Tibial artery (tissue), 4 donors: Measurements from ENCODE around the gene CGNL1.

Experiments
- DNase-seq, 2 donors: peaks; one replicate each; pipeline ENCODE4 v3.0.0-alpha.2; 2019
- H3K27ac ChIP-seq, 2 donors: fragments of 200-600 bp; sonication (generic) in 1 of 2; 1 replicate in 1 of 2; 2 replicates in 1 of 2; pipeline ENCODE4 v1.5.1; 2018 to 2019; ENCODE audit warnings: mild to moderate bottlenecking in 1 of 2
- H3K27me3 ChIP-seq, 2 donors: fragments of 200-600 bp; sonication (generic) in 1 of 2; one replicate each; pipeline versions ENCODE4 v1.5.1 to v1.6.0; 2016 to 2019
- H3K36me3 ChIP-seq, 3 donors: fragments of 200-600 bp; sonication (generic) in 2 of 3; one replicate each; pipeline ENCODE4 v1.5.1; 2016 to 2019; ENCODE audit warnings: mild to moderate bottlenecking in 2 of 3
- H3K4me1 ChIP-seq, 4 donors: fragments of 200-600 bp; sonication (generic) in 2 of 4; 1 replicate in 3 of 4; 2 replicates in 1 of 4; pipeline ENCODE4 v1.5.1; 2016 to 2019
- H3K4me3 ChIP-seq, 2 donors: fragments of 200-600 bp; sonication (generic) in 1 of 2; 1 replicate in 1 of 2; 2 replicates in 1 of 2; pipeline ENCODE4 v1.5.1; 2018 to 2019; ENCODE audit warnings: mild to moderate bottlenecking in 2 of 2
- H3K9me3 ChIP-seq, 3 donors: fragments of 200-600 bp; sonication (generic) in 1 of 3; one replicate each; pipeline ENCODE4 v1.5.1; 2016 to 2019
- intact Hi-C: fragments of 100-400 bp; cut with DNase I; formaldehyde crosslinking; loops from one replicate; pipeline ENCODE4 v1.15.0; 2023; ENCODE audit warnings: low total_unique reads
- TF ChIP-seq, protein P1 (sequence below), 2 experiments: fragments of 200-600 bp in 1 of 2; fragments of 450-650 bp in 1 of 2; IDR thresholded peaks; one replicate each; pipeline ENCODE4 v1.5.1; 2017 to 2019; ENCODE audit warnings: antibody characterized with exemption in 2 of 2, mild to moderate bottlenecking in 1 of 2, moderate library complexity in 1 of 2

CGNL1 gene

DNA sequence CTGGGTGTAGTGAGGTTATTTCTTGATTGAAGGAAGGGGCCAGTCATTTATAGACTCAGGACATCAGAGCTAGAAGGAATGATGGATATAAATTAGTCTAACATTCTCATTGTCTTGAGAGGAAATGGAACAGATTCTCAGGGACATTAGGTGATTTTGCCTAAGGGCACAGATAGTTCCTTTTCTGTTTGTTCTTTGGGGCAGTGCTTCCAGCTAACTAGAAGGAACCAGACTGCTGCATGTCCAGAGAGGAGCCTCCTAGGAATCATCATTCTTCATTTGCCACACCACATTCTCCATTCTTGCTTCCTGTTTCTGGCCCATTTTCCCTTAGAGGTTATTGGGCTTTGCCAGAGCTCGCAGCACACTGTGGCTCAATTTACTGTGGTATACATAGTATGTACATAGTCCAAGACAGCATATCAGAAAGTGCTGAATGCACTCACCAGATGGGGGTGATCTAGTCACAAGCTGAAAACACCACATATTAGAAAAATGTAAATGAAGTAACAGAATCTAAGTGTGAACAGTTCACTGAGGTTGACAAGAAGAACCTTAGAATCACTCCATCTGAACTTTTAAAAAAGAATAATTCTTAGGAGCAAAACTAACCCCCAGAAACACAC, 152.7 kb downstream of the CGNL1 start:
- intact Hi-C loops = loop anchor here (5.0 kb wide), 2 partner anchors 187 to 382 kb away; no protein-coding TSS in a partner anchor

DNA sequence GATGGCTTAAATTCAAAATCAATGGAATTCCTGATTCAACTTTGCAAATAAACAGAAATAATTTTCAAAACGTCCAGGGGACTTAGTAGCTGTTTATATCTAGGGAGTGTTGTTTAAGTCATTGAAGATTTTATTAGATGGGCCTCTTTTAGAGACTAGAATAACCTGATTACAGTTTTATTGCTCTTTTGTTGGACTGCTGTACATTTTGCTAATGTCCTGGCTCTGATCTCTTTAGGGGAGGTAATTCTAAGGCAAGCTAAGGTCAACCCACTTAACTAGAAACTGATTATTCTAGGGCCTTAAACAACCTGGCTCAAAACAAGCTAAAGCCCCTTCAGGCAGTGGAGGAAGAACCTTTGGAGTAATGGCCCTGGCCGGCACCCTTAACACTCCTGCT, 153.4 kb downstream of the CGNL1 start:
- no peak for DNase-seq
- Histone ChIP-seq H3K36me3 (no peaks in the 10 kb centered on the region), H3K4me1 (peaks cover 0 to 7% (median 3%) of the 10 kb centered on the region in 4 donors), H3K27ac (no peak overlapping the region), H3K9me3 (no peaks in the 10 kb centered on the region), H3K4me3 (no peak overlapping the region), H3K27me3 (no peaks in the 10 kb centered on the region)
- TF ChIP-seq, protein P1, sequence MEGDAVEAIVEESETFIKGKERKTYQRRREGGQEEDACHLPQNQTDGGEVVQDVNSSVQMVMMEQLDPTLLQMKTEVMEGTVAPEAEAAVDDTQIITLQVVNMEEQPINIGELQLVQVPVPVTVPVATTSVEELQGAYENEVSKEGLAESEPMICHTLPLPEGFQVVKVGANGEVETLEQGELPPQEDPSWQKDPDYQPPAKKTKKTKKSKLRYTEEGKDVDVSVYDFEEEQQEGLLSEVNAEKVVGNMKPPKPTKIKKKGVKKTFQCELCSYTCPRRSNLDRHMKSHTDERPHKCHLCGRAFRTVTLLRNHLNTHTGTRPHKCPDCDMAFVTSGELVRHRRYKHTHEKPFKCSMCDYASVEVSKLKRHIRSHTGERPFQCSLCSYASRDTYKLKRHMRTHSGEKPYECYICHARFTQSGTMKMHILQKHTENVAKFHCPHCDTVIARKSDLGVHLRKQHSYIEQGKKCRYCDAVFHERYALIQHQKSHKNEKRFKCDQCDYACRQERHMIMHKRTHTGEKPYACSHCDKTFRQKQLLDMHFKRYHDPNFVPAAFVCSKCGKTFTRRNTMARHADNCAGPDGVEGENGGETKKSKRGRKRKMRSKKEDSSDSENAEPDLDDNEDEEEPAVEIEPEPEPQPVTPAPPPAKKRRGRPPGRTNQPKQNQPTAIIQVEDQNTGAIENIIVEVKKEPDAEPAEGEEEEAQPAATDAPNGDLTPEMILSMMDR (IDR thresholded peaks at IDR 0.05) = no peak
- intact Hi-C loops = loop anchor here (5.0 kb wide), 2 partner anchors 187 to 382 kb away; no protein-coding TSS in a partner anchor

More for the DNA sequence above, 152.7 kb downstream of the CGNL1 start:
- Histone ChIP-seq H3K4me3 (no peak overlapping the region), H3K9me3 (no peaks in the 10 kb centered on the region), H3K27ac (no peak overlapping the region), H3K27me3 (no peaks in the 10 kb centered on the region), H3K4me1 (peaks cover 0 to 1% (median 0%) of the 10 kb centered on the region in 4 donors), H3K36me3 (no peaks in the 10 kb centered on the region)
- TF ChIP-seq, protein P1 (IDR thresholded peaks at IDR 0.05) = no peak
- no peak for DNase-seq

DNA sequence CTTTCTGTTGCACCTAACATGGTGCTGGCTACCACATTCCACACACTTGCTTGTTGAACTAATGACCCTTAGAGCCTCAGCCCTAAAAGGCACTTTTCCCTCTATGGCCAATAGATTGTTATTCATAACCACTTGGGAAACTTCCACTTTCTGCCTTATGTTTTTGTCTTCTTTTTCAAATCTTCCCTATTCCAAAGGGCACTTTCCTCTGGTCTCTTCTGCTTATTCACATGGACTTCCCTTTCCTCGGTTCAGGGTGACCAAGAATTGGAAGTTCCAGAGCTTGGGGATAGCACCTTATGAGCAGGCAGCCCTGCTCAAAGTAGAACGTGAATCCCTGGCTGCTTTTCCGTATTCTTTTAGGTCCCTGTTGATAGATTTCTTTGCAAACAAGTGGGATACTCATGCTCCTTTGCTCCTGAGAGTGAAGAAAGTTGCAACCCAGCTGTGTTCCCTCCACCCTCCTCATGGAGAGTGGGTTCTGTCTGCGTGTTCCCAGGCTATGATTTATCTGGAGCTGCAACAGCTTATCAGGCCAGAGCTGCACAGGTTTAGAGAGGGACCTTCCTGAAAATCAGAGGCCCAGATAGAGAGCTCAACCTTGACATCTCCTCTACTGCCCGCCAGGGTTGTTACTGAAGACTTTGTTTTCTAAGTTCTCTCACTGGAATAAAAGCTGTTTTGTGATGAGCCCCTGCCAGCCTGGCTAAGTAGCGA, 156.6 kb downstream of the CGNL1 start:
- peaks cover 0 to 22% (median 15%) of the 10 kb centered on the region in 4 donors for H3K4me1 ChIP-seq
- intact Hi-C loops = no loop called here
- no peak overlapping the region for H3K4me3 ChIP-seq
- no peaks in the 10 kb centered on the region for H3K36me3 ChIP-seq
- DNase-seq = no peak
- H3K27ac ChIP-seq = no peak overlapping the region
- no peaks in the 10 kb centered on the region for H3K9me3 ChIP-seq
- TF ChIP-seq, protein P1 (IDR thresholded peaks at IDR 0.05) = no peak
- H3K27me3 ChIP-seq = no peaks in the 10 kb centered on the region

DNA sequence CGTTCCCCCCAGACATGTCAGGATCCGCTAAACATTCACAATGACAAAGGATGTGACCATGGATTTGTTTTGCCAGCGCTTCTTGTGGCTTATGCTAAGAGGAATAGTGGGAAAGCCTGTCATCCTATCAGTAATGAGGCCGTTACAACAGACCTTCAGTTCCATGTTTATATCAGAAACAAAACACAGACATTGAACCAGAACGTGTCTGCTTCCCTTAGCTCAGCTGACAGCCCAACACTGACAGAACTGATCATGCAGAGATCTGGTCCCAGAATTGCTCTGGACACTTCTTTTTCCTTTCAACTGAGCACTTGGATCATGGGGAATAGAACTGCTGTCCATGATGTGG, 157.1 kb downstream of the CGNL1 start:
- H3K27me3 ChIP-seq = no peaks in the 10 kb centered on the region
- DNase-seq = no peak
- no peaks in the 10 kb centered on the region for H3K9me3 ChIP-seq
- no peaks in the 10 kb centered on the region for H3K36me3 ChIP-seq
- H3K27ac ChIP-seq = no peak overlapping the region
- peaks cover 0 to 23% (median 15%) of the 10 kb centered on the region in 4 donors for H3K4me1 ChIP-seq
- intact Hi-C loops = no loop called here
- no peak overlapping the region for H3K4me3 ChIP-seq
- TF ChIP-seq, protein P1 (IDR thresholded peaks at IDR 0.05) = no peak

DNA sequence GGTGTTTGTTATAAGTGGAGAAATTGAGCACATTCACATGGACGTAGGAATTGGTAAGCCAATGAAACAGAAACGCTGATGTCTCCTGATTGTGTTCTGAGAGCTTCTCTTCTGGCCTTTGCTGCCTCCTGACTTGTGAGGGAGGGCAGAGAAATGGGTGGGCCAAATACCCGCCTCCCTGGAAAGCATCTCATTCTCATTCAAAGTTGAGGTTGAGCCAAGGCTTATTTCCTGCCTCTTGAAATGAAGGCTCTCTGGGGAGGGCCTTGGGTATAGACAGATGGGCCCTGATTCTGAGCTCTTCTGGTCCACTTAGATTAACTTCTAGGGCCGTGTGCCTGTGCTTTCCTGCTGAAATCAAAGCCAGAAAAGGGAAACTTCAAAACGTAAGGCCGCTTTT, 158.0 kb downstream of the CGNL1 start:
- intact Hi-C loops = no loop called here
- no peaks in the 10 kb centered on the region for H3K9me3 ChIP-seq
- no peak for DNase-seq
- H3K4me3 ChIP-seq = no peak overlapping the region
- no peaks in the 10 kb centered on the region for H3K27me3 ChIP-seq
- TF ChIP-seq, protein P1 (IDR thresholded peaks at IDR 0.05) = no peak
- H3K27ac ChIP-seq = peak overlapping the region in 1 of 2 donors; percentile 29
- H3K4me1 ChIP-seq = peaks cover 0 to 23% (median 15%) of the 10 kb centered on the region in 4 donors
- H3K36me3 ChIP-seq = no peaks in the 10 kb centered on the region
